WTC11 (cell line): ENCODE data around the gene PAK5.

ENCODE experiments used
- ELF4 ChIP-seq: sonication (generic); formaldehyde crosslinking; IDR thresholded peaks from 2 replicates; pipeline ENCODE4 v1.8.1; 2022; ENCODE audit warnings: low read depth, mild to moderate bottlenecking, moderate library complexity, missing genetic modification reagents
- FOXK1 ChIP-seq: sonication (generic); formaldehyde crosslinking; IDR thresholded peaks from 2 replicates; pipeline ENCODE4 v1.8.0; 2022; ENCODE audit warnings: mild to moderate bottlenecking, moderate library complexity, missing genetic modification reagents
- JUN ChIP-seq: sonication (generic); formaldehyde crosslinking; IDR thresholded peaks from 2 replicates; pipeline ENCODE4 v1.8.0; 2023; ENCODE audit warnings: mild to moderate bottlenecking, missing genetic modification reagents
- NFE2L1 ChIP-seq: sonication (generic); formaldehyde crosslinking; IDR thresholded peaks from 2 replicates; pipeline ENCODE4 v1.8.1; 2023; ENCODE audit warnings: missing genetic modification reagents
- NFYB ChIP-seq: sonication (generic); formaldehyde crosslinking; conservative IDR thresholded peaks from 2 replicates; pipeline ENCODE4 v1.8.0; 2022; ENCODE audit warnings: low read depth, missing genetic modification reagents
- TF ChIP-seq, protein P1 (sequence below): fragments of 200-600 bp; IDR thresholded peaks from 2 replicates; pipeline ENCODE4 v1.8.0; 2022; ENCODE audit warnings: antibody characterized with exemption
- TF ChIP-seq, protein P2 (sequence below): sonication (generic); formaldehyde crosslinking; IDR thresholded peaks from 2 replicates; pipeline ENCODE4 v1.8.1; 2023; ENCODE audit warnings: mild to moderate bottlenecking, moderate library complexity, missing genetic modification reagents
- TF ChIP-seq, protein P3 (sequence below): sonication (generic); formaldehyde crosslinking; IDR thresholded peaks from 2 replicates; pipeline ENCODE4 v1.8.1; 2022; ENCODE audit warnings: low read depth, missing genetic modification reagents, borderline replicate concordance
- TF ChIP-seq, protein P4 (sequence below): sonication (generic); formaldehyde crosslinking; IDR thresholded peaks from 2 replicates; pipeline ENCODE4 v1.8.1; 2023; ENCODE audit warnings: mild to moderate bottlenecking, missing genetic modification reagents

DNA sequence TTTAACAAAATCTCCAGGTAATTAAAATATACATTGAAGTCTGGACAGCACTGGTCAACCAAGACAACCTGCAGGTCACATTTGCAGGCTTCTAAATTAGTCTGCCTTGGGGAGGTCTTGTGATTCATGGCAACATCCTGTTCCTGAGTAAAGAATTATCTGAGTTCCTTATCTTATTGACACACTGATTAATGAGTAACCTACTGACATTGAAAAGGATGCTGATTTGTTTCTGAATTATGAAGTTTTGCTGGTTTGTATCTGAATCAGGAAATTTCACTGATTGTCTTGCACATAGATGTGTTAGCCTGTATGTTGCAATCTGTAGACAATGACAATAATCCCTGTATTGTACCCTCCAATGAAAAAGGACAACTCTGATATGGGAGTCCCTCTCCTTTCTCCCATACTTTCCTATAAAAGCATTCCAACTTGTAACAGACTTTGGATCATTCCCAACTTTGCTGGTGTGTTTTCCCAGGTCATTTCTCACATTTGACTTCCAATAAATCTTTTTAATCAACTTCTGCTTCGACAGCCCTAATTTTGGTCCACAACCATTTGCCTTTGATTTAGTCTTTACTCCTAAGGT, 244.5 kb downstream of the PAK5 start:
- TF ChIP-seq JUN (CRISPR knock-in tag) (no peak), NFE2L1 (no peak), ELF4 (CRISPR knock-in tag) (no peak), NFYB (CRISPR knock-in tag) (no peak), FOXK1 (CRISPR knock-in tag) (no peak)
- TF ChIP-seq, protein P1, sequence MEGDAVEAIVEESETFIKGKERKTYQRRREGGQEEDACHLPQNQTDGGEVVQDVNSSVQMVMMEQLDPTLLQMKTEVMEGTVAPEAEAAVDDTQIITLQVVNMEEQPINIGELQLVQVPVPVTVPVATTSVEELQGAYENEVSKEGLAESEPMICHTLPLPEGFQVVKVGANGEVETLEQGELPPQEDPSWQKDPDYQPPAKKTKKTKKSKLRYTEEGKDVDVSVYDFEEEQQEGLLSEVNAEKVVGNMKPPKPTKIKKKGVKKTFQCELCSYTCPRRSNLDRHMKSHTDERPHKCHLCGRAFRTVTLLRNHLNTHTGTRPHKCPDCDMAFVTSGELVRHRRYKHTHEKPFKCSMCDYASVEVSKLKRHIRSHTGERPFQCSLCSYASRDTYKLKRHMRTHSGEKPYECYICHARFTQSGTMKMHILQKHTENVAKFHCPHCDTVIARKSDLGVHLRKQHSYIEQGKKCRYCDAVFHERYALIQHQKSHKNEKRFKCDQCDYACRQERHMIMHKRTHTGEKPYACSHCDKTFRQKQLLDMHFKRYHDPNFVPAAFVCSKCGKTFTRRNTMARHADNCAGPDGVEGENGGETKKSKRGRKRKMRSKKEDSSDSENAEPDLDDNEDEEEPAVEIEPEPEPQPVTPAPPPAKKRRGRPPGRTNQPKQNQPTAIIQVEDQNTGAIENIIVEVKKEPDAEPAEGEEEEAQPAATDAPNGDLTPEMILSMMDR: no peak
- TF ChIP-seq, protein P2, sequence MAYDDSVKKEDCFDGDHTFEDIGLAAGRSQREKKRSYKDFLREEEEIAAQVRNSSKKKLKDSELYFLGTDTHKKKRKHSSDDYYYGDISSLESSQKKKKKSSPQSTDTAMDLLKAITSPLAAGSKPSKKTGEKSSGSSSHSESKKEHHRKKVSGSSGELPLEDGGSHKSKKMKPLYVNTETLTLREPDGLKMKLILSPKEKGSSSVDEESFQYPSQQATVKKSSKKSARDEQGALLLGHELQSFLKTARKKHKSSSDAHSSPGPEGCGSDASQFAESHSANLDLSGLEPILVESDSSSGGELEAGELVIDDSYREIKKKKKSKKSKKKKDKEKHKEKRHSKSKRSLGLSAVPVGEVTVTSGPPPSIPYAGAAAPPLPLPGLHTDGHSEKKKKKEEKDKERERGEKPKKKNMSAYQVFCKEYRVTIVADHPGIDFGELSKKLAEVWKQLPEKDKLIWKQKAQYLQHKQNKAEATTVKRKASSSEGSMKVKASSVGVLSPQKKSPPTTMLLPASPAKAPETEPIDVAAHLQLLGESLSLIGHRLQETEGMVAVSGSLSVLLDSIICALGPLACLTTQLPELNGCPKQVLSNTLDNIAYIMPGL (CRISPR knock-in tag): no peak
- TF ChIP-seq, protein P3, sequence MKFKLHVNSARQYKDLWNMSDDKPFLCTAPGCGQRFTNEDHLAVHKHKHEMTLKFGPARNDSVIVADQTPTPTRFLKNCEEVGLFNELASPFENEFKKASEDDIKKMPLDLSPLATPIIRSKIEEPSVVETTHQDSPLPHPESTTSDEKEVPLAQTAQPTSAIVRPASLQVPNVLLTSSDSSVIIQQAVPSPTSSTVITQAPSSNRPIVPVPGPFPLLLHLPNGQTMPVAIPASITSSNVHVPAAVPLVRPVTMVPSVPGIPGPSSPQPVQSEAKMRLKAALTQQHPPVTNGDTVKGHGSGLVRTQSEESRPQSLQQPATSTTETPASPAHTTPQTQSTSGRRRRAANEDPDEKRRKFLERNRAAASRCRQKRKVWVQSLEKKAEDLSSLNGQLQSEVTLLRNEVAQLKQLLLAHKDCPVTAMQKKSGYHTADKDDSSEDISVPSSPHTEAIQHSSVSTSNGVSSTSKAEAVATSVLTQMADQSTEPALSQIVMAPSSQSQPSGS: no peak
- TF ChIP-seq, protein P4, sequence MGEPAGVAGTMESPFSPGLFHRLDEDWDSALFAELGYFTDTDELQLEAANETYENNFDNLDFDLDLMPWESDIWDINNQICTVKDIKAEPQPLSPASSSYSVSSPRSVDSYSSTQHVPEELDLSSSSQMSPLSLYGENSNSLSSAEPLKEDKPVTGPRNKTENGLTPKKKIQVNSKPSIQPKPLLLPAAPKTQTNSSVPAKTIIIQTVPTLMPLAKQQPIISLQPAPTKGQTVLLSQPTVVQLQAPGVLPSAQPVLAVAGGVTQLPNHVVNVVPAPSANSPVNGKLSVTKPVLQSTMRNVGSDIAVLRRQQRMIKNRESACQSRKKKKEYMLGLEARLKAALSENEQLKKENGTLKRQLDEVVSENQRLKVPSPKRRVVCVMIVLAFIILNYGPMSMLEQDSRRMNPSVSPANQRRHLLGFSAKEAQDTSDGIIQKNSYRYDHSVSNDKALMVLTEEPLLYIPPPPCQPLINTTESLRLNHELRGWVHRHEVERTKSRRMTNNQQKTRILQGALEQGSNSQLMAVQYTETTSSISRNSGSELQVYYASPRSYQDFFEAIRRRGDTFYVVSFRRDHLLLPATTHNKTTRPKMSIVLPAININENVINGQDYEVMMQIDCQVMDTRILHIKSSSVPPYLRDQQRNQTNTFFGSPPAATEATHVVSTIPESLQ (CRISPR knock-in tag): no peak
